Adrenal gland (tissue), 5 donors: ENCODE measurements around the gene TMEM191C.
"Not testable (repeated sequence)": the region's sequence is repeated elsewhere in the genome, so short reads cannot be mapped to it uniquely, and the experiment has no call there.

Experiments
- CTCF ChIP-seq, 6 experiments: fragments of 450-650 bp in 4 of 6; fragments of 200-600 bp in 2 of 6; sonication (generic) in 1 of 6; IDR thresholded peaks; 1 replicate in 5 of 6; 2 replicates in 1 of 6; pipeline versions ENCODE4 v1.5.1 to v1.8.0; 2016 to 2021; ENCODE audit warnings: antibody characterized with exemption in 6 of 6, mild to moderate bottlenecking in 2 of 6, moderate library complexity in 1 of 6
- POLR2A ChIP-seq, 2 donors: fragments of 450-650 bp; IDR thresholded peaks; one replicate each; pipeline ENCODE4 v1.6.1; 2017; ENCODE audit warnings: antibody characterized with exemption in 2 of 2, mild to moderate bottlenecking in 2 of 2, moderate library complexity in 1 of 2
- donor health status: DM: no; HTN: no; CAD: no.

- not testable (repeated sequence) for TF ChIP-seq CTCF, POLR2A (IDR thresholded peaks at IDR 0.05)
Measured at GRCh38 chr22:21468194-21469096, 1.3 kb downstream of the TMEM191C start.
